ENCODE data around the gene LRRC72.
"Not testable (repeated sequence)": the region's sequence is repeated elsewhere in the genome, so short reads cannot be mapped to it uniquely, and the experiment has no call there.

LRRC72 gene

GRCh38 chr7:16502303-16502702 lies 24.3 kb upstream of the LRRC72 start:
- Histone ChIP-seq H3K4me1 (ENCODE audit: control insufficient read depth, insufficient read depth, low read length) (no peaks in the 10 kb centered on the region), H3K27ac (ENCODE audit: low read length) (no peak overlapping the region), H3K36me3 (ENCODE audit: control insufficient read depth in 2 of 2, insufficient read depth in 2 of 2, low read length in 2 of 2) (no peaks in the 10 kb centered on the region), H3K9ac (ENCODE audit: low read length in 2 of 2) (no peak overlapping the region), H3K9me3 (ENCODE audit: control insufficient read depth in 2 of 2, low read length in 2 of 2) (peaks cover 0 to 7% of the 10 kb centered on the region in 2 donors), H3K4me3 (ENCODE audit: low read length in 2 of 2) (no peak overlapping the region), H3K27me3 (ENCODE audit: control insufficient read depth in 1 of 2, insufficient read depth in 2 of 2, low read length in 2 of 2) (no peaks in the 10 kb centered on the region)

GRCh38 chr7:16504019-16504418 lies 22.6 kb upstream of the LRRC72 start:
- Histone ChIP-seq H3K27ac (ENCODE audit: low read length) (no peak overlapping the region), H3K4me1 (ENCODE audit: control insufficient read depth, insufficient read depth, low read length) (no peaks in the 10 kb centered on the region), H3K9me3 (ENCODE audit: control insufficient read depth in 2 of 2, low read length in 2 of 2) (peaks cover 0 to 7% of the 10 kb centered on the region in 2 donors), H3K36me3 (ENCODE audit: control insufficient read depth in 2 of 2, insufficient read depth in 2 of 2, low read length in 2 of 2) (no peaks in the 10 kb centered on the region), H3K27me3 (ENCODE audit: control insufficient read depth in 1 of 2, insufficient read depth in 2 of 2, low read length in 2 of 2) (no peaks in the 10 kb centered on the region), H3K4me3 (ENCODE audit: low read length in 2 of 2) (no peak overlapping the region), H3K9ac (ENCODE audit: low read length in 2 of 2) (no peak overlapping the region)

DNA sequence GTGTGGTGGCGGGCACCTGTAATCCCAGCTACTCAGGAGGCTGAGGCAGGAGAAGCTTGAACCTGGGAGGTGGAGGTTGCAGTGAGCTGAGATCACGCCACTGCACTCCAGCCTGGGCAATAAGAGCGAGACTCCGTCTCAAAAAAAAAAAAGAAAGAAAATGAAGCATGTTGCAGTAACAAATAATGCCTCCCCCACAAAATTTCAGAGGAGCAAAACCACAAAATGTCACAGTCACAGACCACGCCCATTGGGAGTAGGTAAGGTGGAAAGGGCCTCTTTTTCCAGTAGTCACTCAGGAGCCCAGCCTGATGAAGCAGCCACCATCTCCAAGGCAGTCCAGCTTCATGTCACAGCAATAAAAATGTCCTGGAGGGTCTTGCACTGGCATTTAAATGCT lies 20.2 kb upstream of the LRRC72 start:
- H3K4me1 ChIP-seq (ENCODE audit: control insufficient read depth, insufficient read depth, low read length); H3K4me3 ChIP-seq (ENCODE audit: low read length in 2 of 2); H3K9me3 ChIP-seq (ENCODE audit: control insufficient read depth in 2 of 2, low read length in 2 of 2); H3K36me3 ChIP-seq (ENCODE audit: control insufficient read depth in 2 of 2, insufficient read depth in 2 of 2, low read length in 2 of 2); H3K27me3 ChIP-seq (ENCODE audit: control insufficient read depth in 1 of 2, insufficient read depth in 2 of 2, low read length in 2 of 2); H3K9ac ChIP-seq (ENCODE audit: low read length in 2 of 2); H3K27ac ChIP-seq (ENCODE audit: low read length): not testable (repeated sequence)

GRCh38 chr7:16509829-16510228 lies 16.8 kb upstream of the LRRC72 start:
- no peak overlapping the region for H3K4me3 ChIP-seq (ENCODE audit: low read length in 2 of 2)
- no peaks in the 10 kb centered on the region for H3K36me3 ChIP-seq (ENCODE audit: control insufficient read depth in 2 of 2, insufficient read depth in 2 of 2, low read length in 2 of 2)
- H3K9me3 ChIP-seq (ENCODE audit: control insufficient read depth in 2 of 2, low read length in 2 of 2): no peaks in the 10 kb centered on the region

DNA sequence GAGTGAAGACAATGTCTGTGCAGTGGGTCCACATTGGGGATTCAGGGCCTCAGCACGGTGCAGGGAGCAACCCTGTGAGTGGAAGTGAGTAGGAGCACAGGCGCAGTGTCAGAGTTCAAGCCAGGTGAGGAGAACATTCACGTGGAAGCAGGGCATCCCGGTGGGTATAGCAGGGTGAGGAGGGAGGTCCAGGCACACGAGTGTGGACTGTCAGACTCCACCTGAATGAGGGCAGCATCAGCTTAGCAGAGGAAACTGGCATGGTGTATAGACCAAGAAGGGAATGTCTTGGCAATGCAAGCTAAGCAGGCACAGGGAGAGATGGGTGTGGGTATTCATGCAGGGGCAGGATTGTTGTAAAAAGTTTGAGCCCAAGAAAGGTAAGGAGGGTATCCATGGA lies 15.3 kb upstream of the LRRC72 start:
- Histone ChIP-seq H3K9me3 (ENCODE audit: control insufficient read depth in 2 of 2, low read length in 2 of 2) (no peaks in the 10 kb centered on the region), H3K27me3 (ENCODE audit: control insufficient read depth in 1 of 2, insufficient read depth in 2 of 2, low read length in 2 of 2) (no peaks in the 10 kb centered on the region), H3K4me3 (ENCODE audit: low read length in 2 of 2) (no peak overlapping the region), H3K9ac (ENCODE audit: low read length in 2 of 2) (no peak overlapping the region), H3K4me1 (ENCODE audit: control insufficient read depth, insufficient read depth, low read length) (no peaks in the 10 kb centered on the region), H3K36me3 (ENCODE audit: control insufficient read depth in 2 of 2, insufficient read depth in 2 of 2, low read length in 2 of 2) (no peaks in the 10 kb centered on the region), H3K27ac (ENCODE audit: low read length) (no peak overlapping the region)

More at GRCh38 chr7:16509829-16510228, 16.8 kb upstream of the LRRC72 start:
- Histone ChIP-seq H3K4me1 (ENCODE audit: control insufficient read depth, insufficient read depth, low read length) (no peaks in the 10 kb centered on the region), H3K27me3 (ENCODE audit: control insufficient read depth in 1 of 2, insufficient read depth in 2 of 2, low read length in 2 of 2) (no peaks in the 10 kb centered on the region), H3K9ac (ENCODE audit: low read length in 2 of 2) (no peak overlapping the region), H3K27ac (ENCODE audit: low read length) (no peak overlapping the region)

DNA sequence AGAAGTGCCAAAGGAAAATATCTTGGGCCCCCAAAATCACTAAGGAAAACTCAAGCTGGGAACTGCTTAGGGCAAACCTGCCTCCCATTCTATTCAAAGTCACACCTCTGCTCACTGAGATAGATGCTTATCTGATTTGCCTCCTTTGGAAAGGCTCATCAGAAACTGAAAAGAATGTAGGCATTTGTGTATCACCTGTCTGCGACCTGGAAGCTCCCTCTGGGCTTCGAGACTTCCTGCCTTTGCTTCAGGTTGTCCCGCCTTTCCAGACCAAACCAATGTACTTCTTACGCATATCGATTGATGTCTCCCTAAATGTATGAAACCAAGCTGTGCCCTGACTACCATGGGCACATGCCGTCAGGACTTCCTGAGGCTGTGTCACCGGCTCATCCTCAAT lies 14.5 kb upstream of the LRRC72 start:
- no peak overlapping the region for H3K9ac ChIP-seq (ENCODE audit: low read length in 2 of 2)

DNA sequence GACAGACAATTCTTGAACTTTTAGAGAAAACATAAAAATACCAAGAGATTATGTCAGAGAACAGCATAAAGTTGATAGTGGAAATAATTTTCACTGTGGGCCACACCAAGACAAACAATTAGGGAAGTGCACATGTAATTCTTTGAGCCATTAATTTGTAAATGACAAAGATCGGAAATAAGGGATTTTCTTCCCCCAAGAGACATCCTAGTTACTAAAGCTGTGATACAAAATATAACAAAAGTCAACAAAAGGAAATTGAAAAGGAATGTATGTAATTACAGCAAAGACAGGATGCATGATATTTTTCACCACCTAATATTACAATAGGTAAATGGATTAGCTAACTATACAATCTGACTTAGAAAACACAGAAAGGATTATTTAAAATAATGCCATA lies 12.4 kb upstream of the LRRC72 start:
- H3K36me3 ChIP-seq (ENCODE audit: control insufficient read depth in 2 of 2, insufficient read depth in 2 of 2, low read length in 2 of 2): no peaks in the 10 kb centered on the region
- no peaks in the 10 kb centered on the region for H3K4me1 ChIP-seq (ENCODE audit: control insufficient read depth, insufficient read depth, low read length)

More for the DNA sequence above, 14.5 kb upstream of the LRRC72 start:
- Histone ChIP-seq H3K4me1 (ENCODE audit: control insufficient read depth, insufficient read depth, low read length) (no peaks in the 10 kb centered on the region), H3K9me3 (ENCODE audit: control insufficient read depth in 2 of 2, low read length in 2 of 2) (no peaks in the 10 kb centered on the region), H3K27ac (ENCODE audit: low read length) (no peak overlapping the region), H3K36me3 (ENCODE audit: control insufficient read depth in 2 of 2, insufficient read depth in 2 of 2, low read length in 2 of 2) (no peaks in the 10 kb centered on the region), H3K4me3 (ENCODE audit: low read length in 2 of 2) (no peak overlapping the region), H3K27me3 (ENCODE audit: control insufficient read depth in 1 of 2, insufficient read depth in 2 of 2, low read length in 2 of 2) (no peaks in the 10 kb centered on the region)

DNA sequence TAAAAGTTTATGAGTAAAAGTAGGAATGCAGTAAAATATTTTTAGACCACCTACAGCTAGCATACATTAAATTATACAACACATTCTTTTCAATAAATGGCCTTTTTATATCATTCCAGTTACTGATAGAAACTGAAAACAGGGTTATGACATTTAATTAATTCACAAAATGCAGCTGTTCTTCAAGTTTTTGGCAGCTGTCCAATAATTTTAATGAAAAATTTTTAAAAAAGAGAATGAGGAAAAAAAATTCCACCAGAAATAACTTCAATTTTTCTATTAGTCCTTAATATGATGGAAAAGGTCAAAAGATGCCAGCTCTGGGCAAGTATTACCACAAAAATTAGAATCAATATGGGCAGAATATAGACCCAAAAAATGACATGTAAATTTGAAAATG lies 11.9 kb upstream of the LRRC72 start:
- H3K9me3 ChIP-seq (ENCODE audit: control insufficient read depth in 2 of 2, low read length in 2 of 2): no peaks in the 10 kb centered on the region
- H3K9ac ChIP-seq (ENCODE audit: low read length in 2 of 2): no peak overlapping the region
- H3K36me3 ChIP-seq (ENCODE audit: control insufficient read depth in 2 of 2, insufficient read depth in 2 of 2, low read length in 2 of 2): no peaks in the 10 kb centered on the region
- no peak overlapping the region for H3K27ac ChIP-seq (ENCODE audit: low read length)
- H3K4me3 ChIP-seq (ENCODE audit: low read length in 2 of 2): no peak overlapping the region
- H3K4me1 ChIP-seq (ENCODE audit: control insufficient read depth, insufficient read depth, low read length): no peaks in the 10 kb centered on the region
- no peaks in the 10 kb centered on the region for H3K27me3 ChIP-seq (ENCODE audit: control insufficient read depth in 1 of 2, insufficient read depth in 2 of 2, low read length in 2 of 2)

More for the DNA sequence above, 12.4 kb upstream of the LRRC72 start:
- no peak overlapping the region for H3K27ac ChIP-seq (ENCODE audit: low read length)
- no peaks in the 10 kb centered on the region for H3K9me3 ChIP-seq (ENCODE audit: control insufficient read depth in 2 of 2, low read length in 2 of 2)
- H3K27me3 ChIP-seq (ENCODE audit: control insufficient read depth in 1 of 2, insufficient read depth in 2 of 2, low read length in 2 of 2): no peaks in the 10 kb centered on the region
- no peak overlapping the region for H3K4me3 ChIP-seq (ENCODE audit: low read length in 2 of 2)
- H3K9ac ChIP-seq (ENCODE audit: low read length in 2 of 2): no peak overlapping the region

DNA sequence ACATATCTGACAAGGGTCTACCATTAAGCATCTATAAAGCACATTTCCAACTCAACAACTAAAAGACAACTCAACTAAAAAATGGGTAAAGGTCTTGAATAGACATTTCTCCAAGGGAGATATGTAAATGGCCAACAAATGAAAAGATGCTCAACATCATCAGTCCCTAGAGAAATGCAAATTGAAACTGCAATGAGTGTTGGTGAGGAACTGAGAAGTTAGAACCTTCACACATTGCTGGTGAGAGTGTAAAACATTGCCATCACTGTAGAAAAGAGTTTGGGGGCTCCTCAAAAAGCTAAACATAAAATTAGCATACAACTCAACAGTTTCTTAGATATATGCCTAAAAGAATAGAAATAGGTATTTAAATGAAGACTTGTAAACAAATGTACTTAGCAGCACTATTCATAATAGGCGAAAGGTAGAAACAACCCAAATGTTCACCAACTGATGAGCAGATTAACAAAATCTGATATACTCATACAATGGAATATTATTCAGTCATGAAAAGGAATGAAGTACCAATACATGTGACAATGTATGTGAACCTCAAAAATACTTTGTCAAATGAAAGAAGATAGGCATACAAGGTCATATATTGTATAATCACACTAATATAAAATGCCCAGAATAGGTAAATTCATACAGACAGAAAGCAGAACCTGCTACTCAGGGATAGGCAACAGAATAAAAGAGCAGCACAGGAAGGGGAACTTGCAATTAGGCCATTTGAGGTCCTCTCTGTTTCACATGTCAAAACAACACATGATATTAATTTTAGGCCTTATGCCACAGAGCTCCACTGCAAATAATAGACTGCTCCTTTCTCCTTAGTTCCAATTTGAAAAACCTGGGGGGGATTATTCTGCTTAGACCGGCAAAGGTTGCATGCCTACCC lies 10.6 kb upstream of the LRRC72 start:
- H3K4me3 ChIP-seq (ENCODE audit: low read length in 2 of 2): no peak overlapping the region
- H3K9me3 ChIP-seq (ENCODE audit: control insufficient read depth in 2 of 2, low read length in 2 of 2): no peaks in the 10 kb centered on the region
- H3K9ac ChIP-seq (ENCODE audit: low read length in 2 of 2): no peak overlapping the region
- H3K4me1 ChIP-seq (ENCODE audit: control insufficient read depth, insufficient read depth, low read length): no peaks in the 10 kb centered on the region
- H3K27me3 ChIP-seq (ENCODE audit: control insufficient read depth in 1 of 2, insufficient read depth in 2 of 2, low read length in 2 of 2): no peaks in the 10 kb centered on the region
- H3K27ac ChIP-seq (ENCODE audit: low read length): no peak overlapping the region
- H3K36me3 ChIP-seq (ENCODE audit: control insufficient read depth in 2 of 2, insufficient read depth in 2 of 2, low read length in 2 of 2): no peaks in the 10 kb centered on the region

GRCh38 chr7:16519985-16520384 lies 6.6 kb upstream of the LRRC72 start:
- not testable (repeated sequence) for H3K4me1 ChIP-seq (ENCODE audit: control insufficient read depth, insufficient read depth, low read length); H3K36me3 ChIP-seq (ENCODE audit: control insufficient read depth in 2 of 2, insufficient read depth in 2 of 2, low read length in 2 of 2); H3K27ac ChIP-seq (ENCODE audit: low read length); H3K27me3 ChIP-seq (ENCODE audit: control insufficient read depth in 1 of 2, insufficient read depth in 2 of 2, low read length in 2 of 2); H3K9me3 ChIP-seq (ENCODE audit: control insufficient read depth in 2 of 2, low read length in 2 of 2); H3K9ac ChIP-seq (ENCODE audit: low read length in 2 of 2); H3K4me3 ChIP-seq (ENCODE audit: low read length in 2 of 2)

DNA sequence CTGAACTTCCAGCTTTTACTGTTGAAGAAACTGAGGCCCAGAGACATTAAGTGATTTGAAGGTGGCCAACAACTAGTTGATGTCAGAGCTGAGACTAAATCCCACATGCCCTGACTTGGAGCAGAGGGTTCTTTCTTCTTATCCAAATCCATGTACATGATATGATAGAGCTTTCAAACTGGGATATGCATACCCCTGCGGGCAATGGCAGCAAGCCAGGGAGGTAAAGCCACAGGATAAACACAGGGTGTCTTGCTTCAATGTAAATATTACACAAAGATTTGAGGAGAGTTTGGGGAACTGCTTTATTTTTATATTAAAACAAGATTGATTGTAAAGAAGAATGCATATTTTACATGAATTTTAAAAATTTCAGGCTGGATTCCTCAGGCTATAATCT lies 2.3 kb upstream of the LRRC72 start:
- no peak overlapping the region for H3K9ac ChIP-seq (ENCODE audit: low read length in 2 of 2)
- no peaks in the 10 kb centered on the region for H3K4me1 ChIP-seq (ENCODE audit: control insufficient read depth, insufficient read depth, low read length)
- H3K4me3 ChIP-seq (ENCODE audit: low read length in 2 of 2): no peak overlapping the region
- no peaks in the 10 kb centered on the region for H3K9me3 ChIP-seq (ENCODE audit: control insufficient read depth in 2 of 2, low read length in 2 of 2)
- H3K27ac ChIP-seq (ENCODE audit: low read length): no peak overlapping the region
- H3K36me3 ChIP-seq (ENCODE audit: control insufficient read depth in 2 of 2, insufficient read depth in 2 of 2, low read length in 2 of 2): no peaks in the 10 kb centered on the region
- H3K27me3 ChIP-seq (ENCODE audit: control insufficient read depth in 1 of 2, insufficient read depth in 2 of 2, low read length in 2 of 2): no peaks in the 10 kb centered on the region
